Brain microvascular endothelial cell (primary cell): ENCODE data around the gene CHRNA7.
"Not testable (repeated sequence)": the region's sequence is repeated elsewhere in the genome, so short reads cannot be mapped to it uniquely, and the experiment has no call there.

Source experiments
- DNase-seq: peaks from one replicate; pipeline ENCODE4 v3.0.0-alpha.2; 2020
- H3K27ac ChIP-seq: fragments of 250-450 bp; sonication (Bioruptor Pico); 2 replicates; pipeline ENCODE4 v1.5.1; 2020; ENCODE audit warnings: mild to moderate bottlenecking, moderate library complexity
- H3K27me3 ChIP-seq: fragments of 250-450 bp; sonication (Bioruptor Pico); replicated peaks from 2 replicates; pipeline ENCODE4 v1.5.1; 2020; ENCODE audit warnings: mild to moderate bottlenecking
- H3K36me3 ChIP-seq: fragments of 250-450 bp; sonication (Bioruptor Pico); replicated peaks from 2 replicates; pipeline ENCODE4 v1.5.1; 2020; ENCODE audit warnings: mild to moderate bottlenecking
- H3K4me3 ChIP-seq: 2 replicates; pipeline ENCODE4 v1.5.1; 2011; ENCODE audit warnings: low read depth, mild to moderate bottlenecking, control low read depth, low read length, moderate library complexity
- in situ Hi-C: cut with HindIII; loops from 2 replicates; pipeline ENCODE4 v1.10.0; 2017; ENCODE audit warnings: low sequenced_read_pairs, low pct_ligation_motif_present
- TF ChIP-seq, protein P1 (sequence below): IDR thresholded peaks from 2 replicates; pipeline ENCODE4 v1.5.1; 2011; ENCODE audit warnings: low read depth, mild to moderate bottlenecking, moderate library complexity, low read length, control low read depth, inconsistent platforms; ENCODE audit errors: missing control alignments

The CHRNA7 gene

GRCh38 chr15:32134842-32135241 lies 104.5 kb downstream of the CHRNA7 start:
- DNase-seq = no peak
- H3K27me3 ChIP-seq = no peaks in the 10 kb centered on the region
- in situ Hi-C loops = no loop called here
- H3K27ac ChIP-seq = no peak overlapping the region
- H3K4me3 ChIP-seq = no peak overlapping the region
- H3K36me3 ChIP-seq = no peaks in the 10 kb centered on the region
- TF ChIP-seq, protein P1, sequence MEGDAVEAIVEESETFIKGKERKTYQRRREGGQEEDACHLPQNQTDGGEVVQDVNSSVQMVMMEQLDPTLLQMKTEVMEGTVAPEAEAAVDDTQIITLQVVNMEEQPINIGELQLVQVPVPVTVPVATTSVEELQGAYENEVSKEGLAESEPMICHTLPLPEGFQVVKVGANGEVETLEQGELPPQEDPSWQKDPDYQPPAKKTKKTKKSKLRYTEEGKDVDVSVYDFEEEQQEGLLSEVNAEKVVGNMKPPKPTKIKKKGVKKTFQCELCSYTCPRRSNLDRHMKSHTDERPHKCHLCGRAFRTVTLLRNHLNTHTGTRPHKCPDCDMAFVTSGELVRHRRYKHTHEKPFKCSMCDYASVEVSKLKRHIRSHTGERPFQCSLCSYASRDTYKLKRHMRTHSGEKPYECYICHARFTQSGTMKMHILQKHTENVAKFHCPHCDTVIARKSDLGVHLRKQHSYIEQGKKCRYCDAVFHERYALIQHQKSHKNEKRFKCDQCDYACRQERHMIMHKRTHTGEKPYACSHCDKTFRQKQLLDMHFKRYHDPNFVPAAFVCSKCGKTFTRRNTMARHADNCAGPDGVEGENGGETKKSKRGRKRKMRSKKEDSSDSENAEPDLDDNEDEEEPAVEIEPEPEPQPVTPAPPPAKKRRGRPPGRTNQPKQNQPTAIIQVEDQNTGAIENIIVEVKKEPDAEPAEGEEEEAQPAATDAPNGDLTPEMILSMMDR = no peak

- H3K27ac ChIP-seq = no peak overlapping the region
- no peaks in the 10 kb centered on the region for H3K27me3 ChIP-seq
- no peak for DNase-seq
- H3K36me3 ChIP-seq = no peaks in the 10 kb centered on the region
- TF ChIP-seq, protein P1 = no peak
- in situ Hi-C loops = no loop called here
- no peak overlapping the region for H3K4me3 ChIP-seq
Observed at GRCh38 chr15:32135335-32135734, 105.0 kb downstream of the CHRNA7 start.

GRCh38 chr15:32145512-32145911 lies 115.2 kb downstream of the CHRNA7 start:
- H3K4me3 ChIP-seq, in situ Hi-C loops, H3K27ac ChIP-seq, DNase-seq, H3K36me3 ChIP-seq, H3K27me3 ChIP-seq: not testable (repeated sequence)

GRCh38 chr15:32148833-32149555 lies 118.7 kb downstream of the CHRNA7 start:
- Histone ChIP-seq H3K4me3 (no peak overlapping the region), H3K36me3 (no peaks in the 10 kb centered on the region), H3K27me3 (no peaks in the 10 kb centered on the region), H3K27ac (no peak overlapping the region)
- no peak for DNase-seq
- in situ Hi-C loops = no loop called here
- TF ChIP-seq, protein P1 = no peak

- no peak for DNase-seq
- TF ChIP-seq, protein P1 = no peak
- H3K36me3 ChIP-seq = no peaks in the 10 kb centered on the region
- in situ Hi-C loops = no loop called here
- H3K4me3 ChIP-seq = no peak overlapping the region
- H3K27ac ChIP-seq = no peak overlapping the region
- H3K27me3 ChIP-seq = no peaks in the 10 kb centered on the region
Observed at GRCh38 chr15:32152574-32152973, 122.3 kb downstream of the CHRNA7 start.

DNA sequence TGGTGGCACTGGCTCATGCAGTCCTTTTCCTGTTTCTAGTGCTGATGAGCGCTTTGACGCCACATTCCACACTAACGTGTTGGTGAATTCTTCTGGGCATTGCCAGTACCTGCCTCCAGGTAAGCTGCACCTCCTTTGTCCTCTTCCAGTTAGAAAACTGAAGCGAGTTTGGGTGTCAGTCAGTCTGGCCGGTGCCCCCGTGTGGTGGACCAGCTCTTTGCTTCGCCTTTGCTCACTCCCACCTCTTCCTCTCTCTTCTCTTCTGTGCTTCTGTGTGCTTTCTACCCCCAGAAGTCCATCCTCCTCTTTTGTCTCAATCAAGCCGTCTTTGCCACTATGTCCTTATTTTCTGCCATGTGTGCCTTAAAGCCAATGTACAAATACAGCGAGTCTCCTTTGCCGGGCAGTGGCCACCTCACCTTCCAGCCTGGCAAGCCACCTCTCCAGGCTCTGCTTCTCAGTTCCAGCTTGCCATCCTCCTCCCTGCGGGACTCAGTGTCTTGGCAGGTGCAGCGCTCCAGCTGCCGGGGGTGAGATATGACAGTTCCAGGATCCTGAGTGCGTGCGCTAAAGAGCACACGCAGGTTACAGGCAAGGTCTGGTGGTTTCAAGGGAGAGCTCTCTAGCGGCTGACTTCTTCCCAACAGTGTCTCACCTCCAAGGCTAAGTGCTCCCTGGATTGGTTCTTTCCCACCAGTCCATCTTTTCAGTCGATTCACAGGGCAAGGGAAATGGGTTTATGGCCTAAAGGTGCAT lies 123.7 kb downstream of the CHRNA7 start:
- H3K36me3 ChIP-seq, H3K27me3 ChIP-seq, DNase-seq, in situ Hi-C loops, H3K27ac ChIP-seq, H3K4me3 ChIP-seq: not testable (repeated sequence)

- H3K4me3 ChIP-seq, H3K27ac ChIP-seq, H3K27me3 ChIP-seq, H3K36me3 ChIP-seq, in situ Hi-C loops, DNase-seq: not testable (repeated sequence)
Observed at GRCh38 chr15:32162143-32162542, 131.8 kb downstream of the CHRNA7 start.

GRCh38 chr15:32164065-32164464 lies 133.8 kb downstream of the CHRNA7 start:
- H3K27me3 ChIP-seq, DNase-seq, in situ Hi-C loops, H3K27ac ChIP-seq, H3K36me3 ChIP-seq, H3K4me3 ChIP-seq: not testable (repeated sequence)

DNA sequence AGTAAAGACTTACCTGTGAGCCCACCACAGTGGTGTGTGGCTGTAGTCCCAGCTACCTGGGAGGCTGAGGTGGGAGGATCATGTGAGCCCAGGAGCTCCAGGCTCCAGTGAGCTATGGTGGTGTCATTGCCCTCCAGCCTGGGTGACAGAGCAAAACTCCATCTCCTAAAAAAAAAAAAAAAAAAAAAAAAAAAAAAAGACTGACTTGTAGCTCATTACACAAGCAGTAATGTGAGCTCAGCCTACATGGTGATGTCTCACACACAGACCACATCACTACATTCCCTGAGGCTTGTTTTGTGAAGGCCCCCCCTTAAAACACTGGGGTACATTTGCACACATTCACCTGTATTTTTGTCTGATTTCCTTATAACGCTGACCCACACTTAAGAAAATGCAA lies 134.4 kb downstream of the CHRNA7 start:
- DNase-seq, in situ Hi-C loops, H3K27me3 ChIP-seq, H3K27ac ChIP-seq, H3K36me3 ChIP-seq, H3K4me3 ChIP-seq: not testable (repeated sequence)

DNA sequence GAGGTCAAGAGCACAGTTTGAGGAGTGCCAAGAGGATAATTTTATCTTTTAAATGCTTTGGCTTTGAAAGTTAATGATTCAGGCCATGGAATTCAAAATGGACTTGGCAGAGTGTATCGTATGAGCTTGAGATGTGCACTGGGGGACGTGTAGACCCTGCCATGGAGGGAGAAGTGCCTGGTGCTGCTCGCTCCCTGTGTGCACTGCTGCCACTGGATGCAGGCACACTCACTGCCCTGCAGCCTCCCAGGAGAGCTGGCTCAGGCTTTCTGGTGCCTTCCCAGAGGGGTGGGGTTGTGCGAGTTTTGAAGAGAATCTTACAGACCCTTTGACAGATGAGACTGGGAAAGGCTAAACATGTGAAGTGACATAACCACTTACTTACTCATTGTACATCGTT lies 135.5 kb downstream of the CHRNA7 start:
- DNase-seq, in situ Hi-C loops, H3K36me3 ChIP-seq, H3K4me3 ChIP-seq, H3K27me3 ChIP-seq, H3K27ac ChIP-seq: not testable (repeated sequence)

DNA sequence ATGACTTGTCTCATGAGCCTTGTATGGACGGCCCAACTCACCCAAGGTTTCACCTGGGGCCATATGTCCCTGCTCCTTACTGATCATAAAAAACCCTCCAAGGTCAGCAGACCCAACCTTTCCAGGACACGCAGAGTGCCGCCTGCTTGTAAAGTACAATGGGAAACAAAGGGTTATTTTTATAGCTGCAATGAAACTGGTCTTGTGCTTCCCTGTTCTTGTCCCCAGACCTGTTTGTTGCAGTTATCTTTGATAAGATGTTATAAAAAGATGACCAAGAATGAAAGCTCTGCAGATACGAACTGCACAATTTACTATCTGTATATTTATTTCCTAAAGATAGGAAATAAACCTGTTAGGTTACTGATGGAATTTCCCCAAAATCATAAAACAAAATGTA lies 136.0 kb downstream of the CHRNA7 start:
- DNase-seq, H3K27ac ChIP-seq, H3K36me3 ChIP-seq, H3K4me3 ChIP-seq, in situ Hi-C loops, H3K27me3 ChIP-seq: not testable (repeated sequence)
